ENCODE measurements around the gene FAM53A.

GRCh38 chr4:1658581-1658980, 25.5 kb downstream of the FAM53A start:
- TF ChIP-seq MLX (CRISPR knock-in tag; IDR thresholded peaks at IDR 0.05) (no peak), CTCF (CRISPR knock-in tag; IDR thresholded peaks at IDR 0.05) (no peak), ARID2 (CRISPR knock-in tag; IDR thresholded peaks at IDR 0.05; ENCODE audit: borderline replicate concordance) (no peak), EZH2 (conservative IDR thresholded peaks at IDR 0.05; ENCODE audit: low read depth, low read length) (no peak), USF2 (IDR thresholded peaks at IDR 0.05; ENCODE audit: low read depth, low read length) (no peak), USF2 (CRISPR knock-in tag; IDR thresholded peaks at IDR 0.05; ENCODE audit: borderline replicate concordance) (no peak), MXD4 (CRISPR knock-in tag; IDR thresholded peaks at IDR 0.05) (no peak), FOXP1 (IDR thresholded peaks at IDR 0.05) (no peak), FOXP1 (CRISPR knock-in tag; IDR thresholded peaks at IDR 0.05) (no peak), TAF1 (CRISPR knock-in tag; IDR thresholded peaks at IDR 0.05) (no peak), MAFK (conservative IDR thresholded peaks at IDR 0.05 in 1 of 2, IDR thresholded peaks at IDR 0.05 in 1 of 2; ENCODE audit: low read length in 2 of 2) (no peak), ZNF207 (IDR thresholded peaks at IDR 0.05; ENCODE audit: borderline replicate concordance) (no peak), ZNF280B (CRISPR knock-in tag; IDR thresholded peaks at IDR 0.05; ENCODE audit: borderline replicate concordance) (no peak), SIN3A (IDR thresholded peaks at IDR 0.05; ENCODE audit: borderline replicate concordance, low read depth, low read length) (no peak), ZNF619 (CRISPR knock-in tag; IDR thresholded peaks at IDR 0.05) (no peak)

Measured in HepG2 (cell line).